Natural killer cell (primary cell): ENCODE measurements around the gene KRT3. TPM values are rescaled to one million over a fixed set of nuclear protein-coding genes. Genes with fewer than 3 reads are reported as not detected.

Experiments used
- ATAC-seq, 3 donors: fragments of 150-1000 bp in 2 of 3; fragments of 200-7000 bp in 1 of 3; cut with Tn5 transposase; 1 replicate in 1 of 3; 2 replicates in 2 of 3; pipeline ENCODE4 v1.10.0; 2021; ENCODE audit warnings: mild to moderate bottlenecking in 2 of 3, moderate library complexity in 2 of 3
- DNase-seq, 2 donors: peaks; one replicate each; pipeline versions ENCODE4 v3.0.0 to v3.0.0-alpha.2; 2013 to 2021; ENCODE audit warnings: mixed read lengths in 1 of 2
- H3K27ac ChIP-seq: one replicate; pipeline ENCODE4 v1.5.1; 2013; ENCODE audit warnings: mild to moderate bottlenecking, low read length
- H3K27me3 ChIP-seq: one replicate; pipeline ENCODE4 v1.6.1; 2013; ENCODE audit warnings: low read length; ENCODE audit not compliant: control insufficient read depth, insufficient read depth
- H3K36me3 ChIP-seq: one replicate; pipeline ENCODE4 v1.6.1; 2013; ENCODE audit warnings: low read length; ENCODE audit not compliant: control insufficient read depth, insufficient read depth
- H3K4me1 ChIP-seq: one replicate; pipeline ENCODE4 v1.6.1; 2013; ENCODE audit warnings: low read length; ENCODE audit not compliant: control insufficient read depth, insufficient read depth
- H3K4me3 ChIP-seq: one replicate; pipeline ENCODE4 v1.5.1; 2013; ENCODE audit warnings: low read length
- H3K9me3 ChIP-seq: one replicate; pipeline ENCODE4 v1.6.1; 2013; ENCODE audit warnings: low read length; ENCODE audit not compliant: control insufficient read depth, insufficient read depth
- H3K27ac Mint-ChIP-seq, 2 donors: one replicate each; pipeline ENCODE4 v1.8.0; 2022; ENCODE audit warnings: mild to moderate bottlenecking in 2 of 2, mixed read lengths in 2 of 2, moderate library complexity in 1 of 2
- H3K27me3 Mint-ChIP-seq, 2 donors: one replicate each; pipeline ENCODE4 v1.8.0; 2022; ENCODE audit warnings: low read depth in 2 of 2, mixed read lengths in 2 of 2
- H3K36me3 Mint-ChIP-seq: one replicate; pipeline ENCODE4 v1.8.0; 2022; ENCODE audit warnings: mixed read lengths
- H3K4me1 Mint-ChIP-seq, 2 donors: one replicate each; pipeline ENCODE4 v1.8.0; 2022; ENCODE audit warnings: mixed read lengths in 2 of 2
- H3K4me3 Mint-ChIP-seq: one replicate; pipeline ENCODE4 v1.8.0; 2022; ENCODE audit warnings: mild to moderate bottlenecking, moderate library complexity, mixed read lengths
- H3K9me3 Mint-ChIP-seq, 2 donors: one replicate each; pipeline ENCODE4 v1.8.0; 2022; ENCODE audit warnings: mixed read lengths in 2 of 2
- WGBS: methylation state at CpG from one replicate; pipeline ENCODE4 v1.1.7; 2013; ENCODE audit warnings: missing lambda C conversion rate; ENCODE audit not compliant: insufficient coverage; 5-methylcytosine and 5-hydroxymethylcytosine counted together
- intact Hi-C: fragments of 100-400 bp; cut with micrococcal nuclease; formaldehyde crosslinking; loops from one replicate; pipeline ENCODE4 v1.14.2; 2022
- total RNA-seq, 4 donors: library from RNA; stranded (reverse); fragments of 120-200 nt in 1 of 4; gene quantifications; one replicate each; pipeline versions ENCODE4 v1.2.3 to v1.2.4, GENCODE V29; 2013 to 2022
- TF ChIP-seq, protein P1 (sequence below): fragments of 200-600 bp; IDR thresholded peaks from one replicate; pipeline ENCODE4 v1.8.0; 2022; ENCODE audit warnings: antibody characterized with exemption

KRT3 gene
- total RNA-seq, 3 donors from 2014 or later (not counting 1 experiment from before 2014, with no cell fraction given): not detected

GRCh38 chr12:52766351-52767019, 29.4 kb downstream of the KRT3 start:
- Histone ChIP-seq H3K27me3 (no peaks in the 10 kb centered on the region), H3K4me1 (no peaks in the 10 kb centered on the region), H3K4me3 (no peak overlapping the region), H3K9me3 (peaks cover 6% of the 10 kb centered on the region), H3K27ac (no peak overlapping the region), H3K36me3 (no peaks in the 10 kb centered on the region)
- TF ChIP-seq, protein P1, sequence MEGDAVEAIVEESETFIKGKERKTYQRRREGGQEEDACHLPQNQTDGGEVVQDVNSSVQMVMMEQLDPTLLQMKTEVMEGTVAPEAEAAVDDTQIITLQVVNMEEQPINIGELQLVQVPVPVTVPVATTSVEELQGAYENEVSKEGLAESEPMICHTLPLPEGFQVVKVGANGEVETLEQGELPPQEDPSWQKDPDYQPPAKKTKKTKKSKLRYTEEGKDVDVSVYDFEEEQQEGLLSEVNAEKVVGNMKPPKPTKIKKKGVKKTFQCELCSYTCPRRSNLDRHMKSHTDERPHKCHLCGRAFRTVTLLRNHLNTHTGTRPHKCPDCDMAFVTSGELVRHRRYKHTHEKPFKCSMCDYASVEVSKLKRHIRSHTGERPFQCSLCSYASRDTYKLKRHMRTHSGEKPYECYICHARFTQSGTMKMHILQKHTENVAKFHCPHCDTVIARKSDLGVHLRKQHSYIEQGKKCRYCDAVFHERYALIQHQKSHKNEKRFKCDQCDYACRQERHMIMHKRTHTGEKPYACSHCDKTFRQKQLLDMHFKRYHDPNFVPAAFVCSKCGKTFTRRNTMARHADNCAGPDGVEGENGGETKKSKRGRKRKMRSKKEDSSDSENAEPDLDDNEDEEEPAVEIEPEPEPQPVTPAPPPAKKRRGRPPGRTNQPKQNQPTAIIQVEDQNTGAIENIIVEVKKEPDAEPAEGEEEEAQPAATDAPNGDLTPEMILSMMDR: no peak
- 95% methylated on average over 5 of the region's 5 CpGs for WGBS
- no peak overlapping the region for H3K4me3 Mint-ChIP-seq
- no peak overlapping the region for H3K27ac Mint-ChIP-seq
- H3K4me1 Mint-ChIP-seq: no peaks in the 10 kb centered on the region
- intact Hi-C loops: no loop called here
- peaks cover 8 to 11% of the 10 kb centered on the region in 2 donors for H3K27me3 Mint-ChIP-seq
- H3K9me3 Mint-ChIP-seq: no peaks in the 10 kb centered on the region
- no peaks in the 10 kb centered on the region for H3K36me3 Mint-ChIP-seq
- DNase-seq (no peak), ATAC-seq (no peak)

DNA sequence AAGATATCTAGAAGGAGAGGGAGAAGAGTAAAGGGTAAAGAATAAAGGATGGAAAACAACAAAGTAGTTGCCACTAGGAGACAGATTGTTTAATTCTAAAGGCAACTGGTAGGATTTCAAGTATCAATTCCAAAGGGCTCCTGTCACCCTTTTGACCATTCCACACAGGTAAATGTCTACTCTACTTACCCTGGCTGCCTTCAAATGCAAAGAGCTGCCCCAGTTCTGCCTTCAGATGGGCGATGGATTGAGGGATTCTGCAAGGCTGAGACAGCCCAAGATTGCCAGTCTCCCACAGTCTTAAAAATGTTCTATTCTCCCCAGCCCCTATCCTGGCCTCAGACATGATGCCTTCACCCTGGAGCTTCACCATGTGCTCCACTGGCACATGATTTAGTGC, 30.2 kb downstream of the KRT3 start:
- ATAC-seq (no peak), DNase-seq (no peak)
- Histone ChIP-seq H3K36me3 (no peaks in the 10 kb centered on the region), H3K4me3 (no peak overlapping the region), H3K27me3 (no peaks in the 10 kb centered on the region), H3K4me1 (no peaks in the 10 kb centered on the region), H3K9me3 (peaks cover 10% of the 10 kb centered on the region), H3K27ac (no peak overlapping the region)
- Mint-ChIP-seq H3K36me3 (no peaks in the 10 kb centered on the region), H3K27ac (no peak overlapping the region), H3K9me3 (peaks cover under 1 to 3% of the 10 kb centered on the region in 2 donors), H3K4me3 (no peak overlapping the region), H3K27me3 (peaks cover under 1 to 11% of the 10 kb centered on the region in 2 donors), H3K4me1 (no peaks in the 10 kb centered on the region)
- TF ChIP-seq, protein P1: no peak
- 62% methylated on average over 1 of the region's 1 CpG for WGBS
- intact Hi-C loops: no loop called here

- peaks cover 2 to 7% of the 10 kb centered on the region in 2 donors for H3K9me3 Mint-ChIP-seq
- intact Hi-C loops: no loop called here
- TF ChIP-seq, protein P1: no peak
- Histone ChIP-seq H3K4me3 (no peak overlapping the region), H3K27me3 (no peaks in the 10 kb centered on the region), H3K9me3 (peaks cover 20% of the 10 kb centered on the region), H3K36me3 (no peaks in the 10 kb centered on the region), H3K27ac (no peak overlapping the region), H3K4me1 (no peaks in the 10 kb centered on the region)
- H3K36me3 Mint-ChIP-seq: no peaks in the 10 kb centered on the region
- peaks cover 0 to 8% of the 10 kb centered on the region in 2 donors for H3K27me3 Mint-ChIP-seq
- DNase-seq: no peak
- 64% methylated on average over 2 of the region's 2 CpGs for WGBS
- no peak overlapping the region for H3K27ac Mint-ChIP-seq
- H3K4me1 Mint-ChIP-seq: no peaks in the 10 kb centered on the region
- no peak overlapping the region for H3K4me3 Mint-ChIP-seq
- no peak for ATAC-seq
Measured at GRCh38 chr12:52763991-52764390, 31.9 kb downstream of the KRT3 start.
